Adrenal gland (tissue), 5 donors: ENCODE data around the gene MAGI1.

Source experiments
- CTCF ChIP-seq, 6 experiments: fragments of 450-650 bp in 4 of 6; fragments of 200-600 bp in 2 of 6; sonication (generic) in 1 of 6; IDR thresholded peaks; 1 replicate in 5 of 6; 2 replicates in 1 of 6; pipeline versions ENCODE4 v1.5.1 to v1.8.0; 2016 to 2021; ENCODE audit warnings: antibody characterized with exemption in 6 of 6, mild to moderate bottlenecking in 2 of 6, moderate library complexity in 1 of 6
- POLR2A ChIP-seq, 2 donors: fragments of 450-650 bp; IDR thresholded peaks; one replicate each; pipeline ENCODE4 v1.6.1; 2017; ENCODE audit warnings: antibody characterized with exemption in 2 of 2, mild to moderate bottlenecking in 2 of 2, moderate library complexity in 1 of 2
- donor health status: DM: no; HTN: no; CAD: no.

DNA sequence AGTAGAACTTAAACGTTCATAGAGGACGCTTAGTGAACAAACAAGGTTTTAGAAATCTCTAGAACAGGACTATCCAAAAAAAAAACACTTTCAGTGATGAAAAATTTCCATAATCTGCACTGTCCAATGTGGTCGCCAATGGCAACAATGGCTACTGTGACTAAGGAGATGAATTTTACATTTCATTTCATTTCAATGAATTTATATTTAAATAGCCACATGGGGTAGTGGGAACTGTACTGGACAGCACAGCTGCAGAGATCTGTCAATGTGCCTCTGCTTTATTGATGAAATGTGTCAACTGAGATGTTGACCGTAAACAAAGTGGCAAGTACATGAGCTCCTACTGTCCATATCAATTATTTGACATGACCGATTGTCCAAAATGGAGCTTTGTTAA is 222.5 kb downstream of the MAGI1 start:
- TF ChIP-seq CTCF (IDR thresholded peaks at IDR 0.05) (no peak), POLR2A (IDR thresholded peaks at IDR 0.05) (no peak)
